Ovary (tissue), 3 donors: ENCODE measurements around the gene C19orf47.
A peak's percentile ranks its signal among the peaks of the same experiment; 100 is the strongest.

Experiments
- POLR2A ChIP-seq: fragments of 450-650 bp; IDR thresholded peaks from one replicate; pipeline ENCODE4 v1.6.1; 2017; ENCODE audit warnings: antibody characterized with exemption, mild to moderate bottlenecking, moderate library complexity
- TF ChIP-seq, protein P1 (sequence below), 3 donors: fragments of 450-650 bp in 2 of 3; fragments of 200-600 bp in 1 of 3; IDR thresholded peaks; one replicate each; pipeline versions ENCODE4 v1.5.1 to v1.8.0; 2016 to 2022; ENCODE audit warnings: antibody characterized with exemption in 3 of 3, mild to moderate bottlenecking in 1 of 3
- donor health status: DM: no; HTN: no; CAD: no.

DNA sequence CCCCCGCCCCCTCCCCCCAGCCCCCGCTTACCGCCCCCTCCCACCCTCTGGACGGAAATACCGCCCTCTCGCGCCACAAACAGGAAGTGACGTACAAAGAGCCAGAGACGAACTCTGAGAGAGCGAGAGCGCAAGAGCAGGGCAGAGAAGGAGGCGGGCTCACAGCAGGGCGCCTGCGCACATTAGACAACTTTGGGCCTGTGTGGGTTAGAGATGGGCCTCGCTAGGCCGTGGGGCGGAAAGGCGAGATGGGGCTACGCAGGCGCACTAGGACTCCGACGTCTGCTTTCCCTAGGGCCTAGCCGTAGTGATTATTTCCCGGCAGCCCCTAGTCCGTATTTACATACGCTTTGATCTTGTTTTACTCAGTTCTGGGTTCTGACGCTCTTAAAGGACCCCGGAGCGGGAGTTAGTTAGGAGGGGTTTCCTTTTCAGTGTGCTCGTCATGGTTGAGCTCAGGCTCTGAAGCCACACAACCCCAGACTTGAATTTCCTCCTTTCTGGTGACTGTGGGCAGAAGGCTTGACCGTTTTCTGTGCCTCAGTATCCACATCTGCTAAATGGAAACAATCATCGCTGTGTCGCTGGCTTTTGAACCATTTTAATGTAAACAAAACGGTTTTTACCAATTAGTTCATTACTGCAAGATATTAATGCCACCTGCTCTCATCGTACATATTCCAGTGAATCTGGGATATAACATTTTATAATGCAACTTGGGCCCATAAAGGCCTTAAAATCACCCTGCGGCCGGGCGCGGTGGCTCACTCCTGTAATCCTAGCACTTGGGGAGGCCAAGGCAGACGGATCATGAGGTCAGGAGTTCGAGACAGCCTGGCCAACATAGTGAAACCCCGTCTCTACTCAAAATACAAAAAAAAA lies 62.6 kb downstream of the C19orf47 start:
- TF ChIP-seq, protein P1, sequence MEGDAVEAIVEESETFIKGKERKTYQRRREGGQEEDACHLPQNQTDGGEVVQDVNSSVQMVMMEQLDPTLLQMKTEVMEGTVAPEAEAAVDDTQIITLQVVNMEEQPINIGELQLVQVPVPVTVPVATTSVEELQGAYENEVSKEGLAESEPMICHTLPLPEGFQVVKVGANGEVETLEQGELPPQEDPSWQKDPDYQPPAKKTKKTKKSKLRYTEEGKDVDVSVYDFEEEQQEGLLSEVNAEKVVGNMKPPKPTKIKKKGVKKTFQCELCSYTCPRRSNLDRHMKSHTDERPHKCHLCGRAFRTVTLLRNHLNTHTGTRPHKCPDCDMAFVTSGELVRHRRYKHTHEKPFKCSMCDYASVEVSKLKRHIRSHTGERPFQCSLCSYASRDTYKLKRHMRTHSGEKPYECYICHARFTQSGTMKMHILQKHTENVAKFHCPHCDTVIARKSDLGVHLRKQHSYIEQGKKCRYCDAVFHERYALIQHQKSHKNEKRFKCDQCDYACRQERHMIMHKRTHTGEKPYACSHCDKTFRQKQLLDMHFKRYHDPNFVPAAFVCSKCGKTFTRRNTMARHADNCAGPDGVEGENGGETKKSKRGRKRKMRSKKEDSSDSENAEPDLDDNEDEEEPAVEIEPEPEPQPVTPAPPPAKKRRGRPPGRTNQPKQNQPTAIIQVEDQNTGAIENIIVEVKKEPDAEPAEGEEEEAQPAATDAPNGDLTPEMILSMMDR (IDR thresholded peaks at IDR 0.05): no peak
- TF ChIP-seq POLR2A: peak; percentile 25
